Measurements from ENCODE around the gene CALN1. TPM values are rescaled to one million over a fixed set of nuclear protein-coding genes. Genes with fewer than 3 reads are reported as not detected.

Gene CALN1
- total RNA-seq, 2 experiments from 2014 or later: not detected

GRCh38 chr7:72035266-72035665, 376.9 kb downstream of the CALN1 start:
- Mint-ChIP-seq H3K4me3 (no peak overlapping the region), H3K4me1 (ENCODE audit: low read depth) (no peaks in the 10 kb centered on the region), H3K36me3 (ENCODE audit: low read depth) (no peaks in the 10 kb centered on the region), H3K27me3 (ENCODE audit: low read depth) (no peaks in the 10 kb centered on the region), H3K27ac (no peak overlapping the region), H3K9me3 (ENCODE audit: insufficient read depth) (peaks cover 6% of the 10 kb centered on the region)
- ChIA-PET CTCF (no interaction called here), POLR2A (no interaction called here)
- ATAC-seq (no peak), DNase-seq (no peak)

- H3K4me1 Mint-ChIP-seq (ENCODE audit: low read depth): no peaks in the 10 kb centered on the region
- H3K4me3 Mint-ChIP-seq: no peak overlapping the region
- ATAC-seq (no peak), DNase-seq (no peak)
- CTCF ChIA-PET: no interaction called here
- no peaks in the 10 kb centered on the region for H3K9me3 Mint-ChIP-seq (ENCODE audit: insufficient read depth)
- no peaks in the 10 kb centered on the region for H3K27me3 Mint-ChIP-seq (ENCODE audit: low read depth)
- H3K36me3 Mint-ChIP-seq (ENCODE audit: low read depth): no peaks in the 10 kb centered on the region
- no peak overlapping the region for H3K27ac Mint-ChIP-seq
- POLR2A ChIA-PET: no interaction called here
Measured at GRCh38 chr7:72032934-72033333, 379.2 kb downstream of the CALN1 start.

- Mint-ChIP-seq H3K36me3 (ENCODE audit: low read depth) (no peaks in the 10 kb centered on the region), H3K4me3 (no peak overlapping the region), H3K4me1 (ENCODE audit: low read depth) (no peaks in the 10 kb centered on the region), H3K27ac (no peak overlapping the region), H3K27me3 (ENCODE audit: low read depth) (no peaks in the 10 kb centered on the region), H3K9me3 (ENCODE audit: insufficient read depth) (no peaks in the 10 kb centered on the region)
- ChIA-PET POLR2A (no interaction called here), CTCF (no interaction called here)
- no peak for ATAC-seq
- DNase-seq: no peak
Measured at GRCh38 chr7:72030994-72031667, 381.0 kb downstream of the CALN1 start.

- ChIA-PET POLR2A (interaction anchor here (0.6 kb wide), 1 partner anchor 148 kb away, joined by 6 read pairs; no protein-coding TSS in a partner anchor), CTCF (no interaction called here)
- peaks cover 5% of the 10 kb centered on the region for H3K9me3 Mint-ChIP-seq (ENCODE audit: insufficient read depth)
- ATAC-seq: no peak
- H3K27ac Mint-ChIP-seq: no peak overlapping the region
- no peaks in the 10 kb centered on the region for H3K36me3 Mint-ChIP-seq (ENCODE audit: low read depth)
- H3K27me3 Mint-ChIP-seq (ENCODE audit: low read depth): no peaks in the 10 kb centered on the region
- H3K4me1 Mint-ChIP-seq (ENCODE audit: low read depth): no peaks in the 10 kb centered on the region
- no peak overlapping the region for H3K4me3 Mint-ChIP-seq
- DNase-seq: no peak
Measured at GRCh38 chr7:72028267-72028666, 383.9 kb downstream of the CALN1 start.

- Mint-ChIP-seq H3K27ac (no peak overlapping the region), H3K27me3 (ENCODE audit: low read depth) (no peaks in the 10 kb centered on the region), H3K9me3 (ENCODE audit: insufficient read depth) (peaks cover 8% of the 10 kb centered on the region), H3K36me3 (ENCODE audit: low read depth) (no peaks in the 10 kb centered on the region), H3K4me1 (ENCODE audit: low read depth) (no peaks in the 10 kb centered on the region), H3K4me3 (no peak overlapping the region)
- ChIA-PET POLR2A (no interaction called here), CTCF (interaction anchor here (0.9 kb wide), 1 partner anchor 11 kb away, joined by 3 read pairs; no protein-coding TSS in a partner anchor)
- DNase-seq: no peak
- no peak for ATAC-seq
Measured at GRCh38 chr7:72025381-72025960, 386.7 kb downstream of the CALN1 start.

GRCh38 chr7:72023926-72024325, 388.2 kb downstream of the CALN1 start:
- peaks cover 9% of the 10 kb centered on the region for H3K9me3 Mint-ChIP-seq (ENCODE audit: insufficient read depth)
- DNase-seq: no peak
- ATAC-seq: no peak
- POLR2A ChIA-PET: no interaction called here
- CTCF ChIA-PET: no interaction called here
- H3K27ac Mint-ChIP-seq: no peak overlapping the region
- no peaks in the 10 kb centered on the region for H3K27me3 Mint-ChIP-seq (ENCODE audit: low read depth)
- H3K4me3 Mint-ChIP-seq: no peak overlapping the region
- no peaks in the 10 kb centered on the region for H3K4me1 Mint-ChIP-seq (ENCODE audit: low read depth)
- H3K36me3 Mint-ChIP-seq (ENCODE audit: low read depth): no peaks in the 10 kb centered on the region

- no peak for DNase-seq
- Mint-ChIP-seq H3K27me3 (ENCODE audit: low read depth) (no peaks in the 10 kb centered on the region), H3K27ac (no peak overlapping the region), H3K4me1 (ENCODE audit: low read depth) (no peaks in the 10 kb centered on the region), H3K4me3 (no peak overlapping the region), H3K36me3 (ENCODE audit: low read depth) (no peaks in the 10 kb centered on the region), H3K9me3 (ENCODE audit: insufficient read depth) (peaks cover 9% of the 10 kb centered on the region)
- ChIA-PET CTCF (no interaction called here), POLR2A (no interaction called here)
- no peak for ATAC-seq
Measured at GRCh38 chr7:72021716-72022115, 390.4 kb downstream of the CALN1 start.

- Mint-ChIP-seq H3K27me3 (ENCODE audit: low read depth) (no peaks in the 10 kb centered on the region), H3K36me3 (ENCODE audit: low read depth) (no peaks in the 10 kb centered on the region), H3K27ac (no peak overlapping the region), H3K9me3 (ENCODE audit: insufficient read depth) (peaks cover 9% of the 10 kb centered on the region), H3K4me1 (ENCODE audit: low read depth) (no peaks in the 10 kb centered on the region), H3K4me3 (no peak overlapping the region)
- POLR2A ChIA-PET: no interaction called here
- no peak for DNase-seq
- CTCF ChIA-PET: no interaction called here
- no peak for ATAC-seq
Measured at GRCh38 chr7:72020311-72020710, 391.8 kb downstream of the CALN1 start.

GRCh38 chr7:72019436-72019835, 392.7 kb downstream of the CALN1 start:
- Mint-ChIP-seq H3K27me3 (ENCODE audit: low read depth) (no peaks in the 10 kb centered on the region), H3K4me3 (no peak overlapping the region), H3K36me3 (ENCODE audit: low read depth) (no peaks in the 10 kb centered on the region), H3K9me3 (ENCODE audit: insufficient read depth) (peaks cover 9% of the 10 kb centered on the region), H3K27ac (no peak overlapping the region), H3K4me1 (ENCODE audit: low read depth) (no peaks in the 10 kb centered on the region)
- POLR2A ChIA-PET: no interaction called here
- DNase-seq (no peak), ATAC-seq (no peak)
- CTCF ChIA-PET: no interaction called here

GRCh38 chr7:72017756-72018155, 394.4 kb downstream of the CALN1 start:
- H3K36me3 Mint-ChIP-seq (ENCODE audit: low read depth): no peaks in the 10 kb centered on the region
- POLR2A ChIA-PET: no interaction called here

GRCh38 chr7:72016574-72016973, 395.6 kb downstream of the CALN1 start:
- POLR2A ChIA-PET: no interaction called here
- H3K4me1 Mint-ChIP-seq (ENCODE audit: low read depth): no peaks in the 10 kb centered on the region

More at GRCh38 chr7:72017756-72018155, 394.4 kb downstream of the CALN1 start:
- Mint-ChIP-seq H3K27me3 (ENCODE audit: low read depth) (no peaks in the 10 kb centered on the region), H3K4me1 (ENCODE audit: low read depth) (no peaks in the 10 kb centered on the region), H3K9me3 (ENCODE audit: insufficient read depth) (peaks cover 4% of the 10 kb centered on the region), H3K27ac (no peak overlapping the region), H3K4me3 (no peak overlapping the region)
- no peak for DNase-seq
- no peak for ATAC-seq
- CTCF ChIA-PET: no interaction called here

GRCh38 chr7:72015136-72015535, 397.0 kb downstream of the CALN1 start:
- H3K4me1 Mint-ChIP-seq (ENCODE audit: low read depth): no peaks in the 10 kb centered on the region
- CTCF ChIA-PET: interaction anchor here (1.1 kb wide), 1 partner anchor 10 kb away, joined by 3 read pairs; no protein-coding TSS in a partner anchor
- no peaks in the 10 kb centered on the region for H3K36me3 Mint-ChIP-seq (ENCODE audit: low read depth)
- H3K27me3 Mint-ChIP-seq (ENCODE audit: low read depth): no peaks in the 10 kb centered on the region
- ATAC-seq (no peak), DNase-seq (no peak)
- H3K9me3 Mint-ChIP-seq (ENCODE audit: insufficient read depth): peaks cover 1% of the 10 kb centered on the region
- POLR2A ChIA-PET: no interaction called here
- no peak overlapping the region for H3K27ac Mint-ChIP-seq
- no peak overlapping the region for H3K4me3 Mint-ChIP-seq

More at GRCh38 chr7:72016574-72016973, 395.6 kb downstream of the CALN1 start:
- no peak overlapping the region for H3K27ac Mint-ChIP-seq
- DNase-seq (no peak), ATAC-seq (no peak)
- H3K27me3 Mint-ChIP-seq (ENCODE audit: low read depth): no peaks in the 10 kb centered on the region
- no peak overlapping the region for H3K4me3 Mint-ChIP-seq
- no peaks in the 10 kb centered on the region for H3K36me3 Mint-ChIP-seq (ENCODE audit: low read depth)
- CTCF ChIA-PET: no interaction called here
- H3K9me3 Mint-ChIP-seq (ENCODE audit: insufficient read depth): peaks cover 4% of the 10 kb centered on the region

GRCh38 chr7:72007018-72007417, 405.1 kb downstream of the CALN1 start:
- Mint-ChIP-seq H3K4me1 (ENCODE audit: low read depth) (no peaks in the 10 kb centered on the region), H3K27ac (no peak overlapping the region), H3K36me3 (ENCODE audit: low read depth) (no peaks in the 10 kb centered on the region), H3K9me3 (ENCODE audit: insufficient read depth) (peaks cover 11% of the 10 kb centered on the region), H3K4me3 (no peak overlapping the region), H3K27me3 (ENCODE audit: low read depth) (no peaks in the 10 kb centered on the region)
- CTCF ChIA-PET: no interaction called here
- POLR2A ChIA-PET: no interaction called here
- ATAC-seq (no peak), DNase-seq (no peak)

Data from activated CD8-positive, alpha-beta T cell treated with anti-CD3 and anti-CD28 coated beads, Interleukin-2, amount 10 ng/mL, durations not matched to agents 7 days and 5 days (primary cell).